AG09309 (cell line): ENCODE measurements around the gene GATC.

ENCODE experiments used
- DNase-seq: peaks from one replicate; pipeline ENCODE4 v3.0.0-alpha.2; 2010; ENCODE audit warnings: low read depth
- H3K4me3 ChIP-seq: 2 replicates; pipeline ENCODE4 v1.5.1; 2011; ENCODE audit warnings: mild to moderate bottlenecking, low read depth, low read length, moderate library complexity; ENCODE audit not compliant: control insufficient read depth
- CTCF ChIP-seq: IDR thresholded peaks from 2 replicates; pipeline ENCODE4 v1.5.1; 2011; ENCODE audit warnings: mild to moderate bottlenecking, low read depth, low read length, inconsistent platforms; ENCODE audit not compliant: insufficient read depth, control insufficient read depth; ENCODE audit errors: missing control alignments

Gene GATC

GRCh38 chr12:120445911-120446843 lies at the start of gene GATC, which contains the start of gene TRIAP1:
GATC (plus strand) TSS chr12:120446444; CDS start chr12:120446481, 37 bp downstream.
TRIAP1 (minus strand) TSS chr12:120446384; CDS start chr12:120446372, 12 bp downstream.
- peak within 1 kb of the TSS; percentile 73 for H3K4me3 ChIP-seq
- no peak for TF ChIP-seq CTCF
- no peak for DNase-seq

GRCh38 chr12:120397824-120398540 lies 48.3 kb upstream of the GATC start:
- no peak overlapping the region for H3K4me3 ChIP-seq
- DNase-seq = no peak
- no peak for TF ChIP-seq CTCF

GRCh38 chr12:120399531-120399930 lies 46.7 kb upstream of the GATC start:
- no peak for DNase-seq
- TF ChIP-seq CTCF = no peak

GRCh38 chr12:120402217-120402616 lies 44.0 kb upstream of the GATC start:
- no peak for TF ChIP-seq CTCF
- no peak overlapping the region for H3K4me3 ChIP-seq
- no peak for DNase-seq

More at GRCh38 chr12:120399531-120399930, 46.7 kb upstream of the GATC start:
- no peak overlapping the region for H3K4me3 ChIP-seq

- no peak overlapping the region for H3K4me3 ChIP-seq
- no peak for DNase-seq
- TF ChIP-seq CTCF = no peak
Measured at GRCh38 chr12:120403869-120404268, 42.4 kb upstream of the GATC start.

- no peak for DNase-seq
- TF ChIP-seq CTCF = no peak
- H3K4me3 ChIP-seq = no peak overlapping the region
Measured at GRCh38 chr12:120404271-120404670, 42.0 kb upstream of the GATC start.
